ENCODE data around the gene CKLF.
"Not testable (repeated sequence)": the region's sequence is repeated elsewhere in the genome, so short reads cannot be mapped to it uniquely, and the experiment has no call there.

The CKLF gene

DNA sequence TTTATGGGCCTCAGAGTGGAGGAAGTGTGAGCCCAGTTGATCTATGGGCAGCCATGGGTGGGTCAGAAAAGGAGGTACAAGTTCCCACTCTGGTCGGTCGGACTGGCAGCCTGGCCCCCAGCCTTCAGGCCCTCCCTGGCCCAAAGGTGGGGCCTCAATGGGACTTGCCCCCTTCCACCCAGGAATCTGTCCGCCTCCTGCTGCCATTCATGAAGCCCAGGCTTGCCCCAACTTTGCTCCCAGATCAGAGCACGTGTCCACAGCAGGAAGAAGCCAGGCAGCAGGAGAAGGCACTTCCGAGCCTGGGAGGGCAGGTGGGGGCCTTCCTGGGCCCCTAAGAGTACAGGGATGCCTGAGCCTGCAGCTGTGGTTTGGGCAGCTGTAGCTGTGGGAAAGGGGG is 49.1 kb downstream of the CKLF start:
- no peak for DNase-seq

DNA sequence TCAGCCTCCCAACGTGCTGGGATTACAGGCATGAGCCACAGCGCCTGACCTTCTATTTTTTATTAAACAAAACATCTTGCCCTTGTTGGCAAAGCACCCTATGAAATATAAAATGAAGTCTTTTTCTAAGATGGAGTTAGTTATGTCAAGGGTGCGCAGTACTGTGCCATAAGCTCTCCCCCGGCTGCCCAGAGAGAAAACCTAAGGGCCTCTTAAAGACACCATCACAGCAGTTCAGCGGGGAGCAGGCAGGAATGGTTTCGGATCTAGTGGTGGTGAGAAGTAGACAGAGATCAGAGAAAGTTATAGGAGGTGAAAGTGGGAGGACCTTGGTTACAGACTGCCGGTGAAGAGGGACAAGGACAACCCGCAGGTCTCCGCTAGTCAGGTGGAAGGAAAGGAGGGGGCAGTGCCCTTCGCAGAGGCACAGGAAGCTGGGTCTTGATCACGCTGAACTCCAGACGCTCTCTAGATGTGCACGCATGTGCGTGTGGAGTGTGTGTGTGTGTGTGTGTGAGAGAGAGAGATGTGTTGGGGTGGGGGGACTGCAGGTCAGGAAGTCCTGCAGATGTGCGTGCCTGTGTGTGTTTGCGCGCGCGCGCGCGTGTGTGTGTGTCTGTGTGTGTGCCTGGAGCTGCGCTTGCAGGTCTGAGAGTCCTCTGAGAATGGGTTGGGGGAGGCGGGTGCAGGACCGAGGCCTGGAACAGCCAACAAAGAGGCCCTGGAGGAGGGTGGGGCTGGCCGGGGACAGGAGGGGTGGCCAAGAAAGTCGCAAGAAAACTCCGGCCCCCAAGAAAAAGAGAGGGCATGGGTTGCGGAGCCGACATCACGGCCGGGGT is 51.4 kb downstream of the CKLF start:
- DNase-seq = peak; percentile 88

DNA sequence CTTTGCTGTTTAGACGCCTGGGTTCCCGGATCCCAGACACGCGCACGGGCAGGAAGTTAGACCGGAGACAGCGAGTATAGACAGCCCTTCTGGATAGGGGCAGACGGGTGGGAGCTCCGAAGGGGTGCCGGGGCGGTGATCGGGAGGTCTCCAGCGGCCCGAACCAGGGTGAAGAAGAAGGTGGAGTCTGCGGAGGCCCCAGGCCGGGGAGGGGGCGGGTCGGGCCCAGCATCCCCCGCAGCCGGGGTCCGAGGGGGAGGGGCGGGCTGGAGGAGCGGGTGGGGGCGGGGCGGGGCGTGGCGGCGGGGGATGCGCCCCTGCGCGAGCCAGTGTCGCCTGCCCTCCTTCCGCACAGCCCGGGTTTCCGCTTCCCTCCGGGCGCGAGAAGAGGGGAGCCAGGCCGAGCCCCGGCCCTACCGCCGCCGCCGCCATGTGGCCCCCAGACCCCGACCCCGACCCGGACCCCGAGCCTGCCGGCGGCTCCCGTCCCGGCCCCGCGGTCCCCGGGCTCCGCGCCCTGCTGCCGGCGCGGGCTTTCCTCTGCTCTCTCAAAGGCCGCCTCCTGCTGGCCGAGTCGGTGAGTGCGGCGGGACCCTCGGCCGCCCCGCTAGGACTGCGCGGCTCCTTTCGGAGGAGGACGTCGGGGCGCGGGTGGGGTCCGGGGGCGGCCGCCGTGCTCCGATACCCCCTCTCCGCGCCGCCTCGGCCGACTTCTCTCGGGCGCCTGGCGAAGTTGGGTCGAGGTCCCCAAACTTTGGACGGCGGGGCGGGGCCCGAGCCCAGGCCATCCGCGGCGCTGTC is 52.2 kb downstream of the CKLF start, which contains the start of gene CMTM3:
Gene CMTM3 (plus strand): TSS at position 329 of the 801 bp plus-strand sequence. CDS start 102 bp downstream, at position 431.
- DNase-seq = peak; percentile 89

DNA sequence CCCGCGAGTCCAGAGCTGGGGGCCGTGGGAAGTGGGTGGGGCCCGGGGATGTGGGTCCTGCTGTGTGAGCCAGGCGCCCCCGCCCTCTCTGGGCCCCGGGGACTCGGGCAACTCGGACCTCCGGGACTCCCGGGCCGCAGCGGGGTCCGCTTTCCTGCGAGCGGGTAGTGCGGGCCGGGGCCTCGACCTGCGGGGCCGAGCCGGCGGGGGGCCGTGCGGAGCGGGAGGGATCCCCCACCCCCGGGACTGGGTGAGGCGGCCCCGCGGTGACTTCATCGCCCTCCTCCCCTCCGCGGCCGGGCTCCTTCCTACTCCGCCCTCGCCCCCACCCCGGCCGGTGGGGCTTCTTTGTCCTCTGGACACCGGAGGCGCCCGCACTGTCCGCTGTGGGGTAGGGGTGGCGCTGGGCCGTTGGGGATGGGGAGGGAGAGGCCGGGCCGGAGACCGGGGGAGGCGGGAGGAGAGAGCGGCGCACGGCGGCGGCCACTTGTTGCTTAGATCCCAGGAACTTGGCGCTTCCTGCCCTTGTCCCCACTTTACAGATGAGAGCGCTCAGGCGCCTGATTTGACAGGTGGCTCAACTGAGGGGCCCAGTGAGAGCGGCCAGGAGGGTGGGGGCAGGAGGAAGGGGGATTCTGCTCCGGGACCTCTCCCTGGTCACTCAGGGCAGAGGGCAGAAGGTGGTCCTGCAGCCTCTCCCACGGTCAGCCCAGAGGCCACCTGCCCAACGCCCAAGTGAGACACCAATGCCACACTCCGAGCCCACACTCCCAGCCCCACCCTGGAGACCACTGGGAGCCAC is 53.0 kb downstream of the CKLF start:
- peak; percentile 78 for DNase-seq

DNA sequence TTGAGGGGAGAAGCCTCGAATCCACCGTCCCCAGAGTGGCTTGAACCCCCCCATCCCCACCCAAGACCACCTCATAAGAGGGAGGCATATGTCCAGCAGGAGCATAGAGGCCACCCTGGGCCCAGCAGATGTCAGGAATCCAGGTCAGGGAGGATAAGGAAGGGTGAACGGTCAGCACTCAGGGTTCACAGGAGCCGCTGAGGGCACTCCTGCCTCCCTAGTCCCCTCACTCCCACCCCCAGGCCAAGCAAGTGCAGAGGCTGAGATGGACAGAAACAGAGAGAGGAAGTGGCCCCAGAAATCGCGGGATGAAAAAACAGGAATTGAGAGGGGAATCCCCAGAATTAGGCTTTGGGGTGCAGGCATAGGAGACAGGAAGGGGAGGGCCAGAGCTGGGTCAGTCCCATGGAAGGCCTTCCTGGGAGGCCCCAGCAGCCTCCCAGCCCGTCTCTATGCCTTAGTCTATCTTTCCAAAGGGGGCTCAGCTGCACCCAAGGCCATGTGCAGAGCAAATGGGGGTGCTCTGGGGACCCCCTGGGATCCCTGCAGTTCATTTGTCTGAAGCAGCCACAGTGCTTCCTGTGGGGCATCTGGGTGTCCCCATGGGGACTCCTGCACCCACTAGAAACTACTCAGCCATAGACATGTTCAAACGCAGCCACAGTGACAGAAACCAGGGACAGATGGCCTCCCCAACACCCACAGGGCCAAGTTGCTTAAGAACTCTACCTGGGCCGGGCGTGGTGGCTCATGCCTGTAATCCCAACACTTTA is 53.8 kb downstream of the CKLF start:
- DNase-seq = no peak

DNA sequence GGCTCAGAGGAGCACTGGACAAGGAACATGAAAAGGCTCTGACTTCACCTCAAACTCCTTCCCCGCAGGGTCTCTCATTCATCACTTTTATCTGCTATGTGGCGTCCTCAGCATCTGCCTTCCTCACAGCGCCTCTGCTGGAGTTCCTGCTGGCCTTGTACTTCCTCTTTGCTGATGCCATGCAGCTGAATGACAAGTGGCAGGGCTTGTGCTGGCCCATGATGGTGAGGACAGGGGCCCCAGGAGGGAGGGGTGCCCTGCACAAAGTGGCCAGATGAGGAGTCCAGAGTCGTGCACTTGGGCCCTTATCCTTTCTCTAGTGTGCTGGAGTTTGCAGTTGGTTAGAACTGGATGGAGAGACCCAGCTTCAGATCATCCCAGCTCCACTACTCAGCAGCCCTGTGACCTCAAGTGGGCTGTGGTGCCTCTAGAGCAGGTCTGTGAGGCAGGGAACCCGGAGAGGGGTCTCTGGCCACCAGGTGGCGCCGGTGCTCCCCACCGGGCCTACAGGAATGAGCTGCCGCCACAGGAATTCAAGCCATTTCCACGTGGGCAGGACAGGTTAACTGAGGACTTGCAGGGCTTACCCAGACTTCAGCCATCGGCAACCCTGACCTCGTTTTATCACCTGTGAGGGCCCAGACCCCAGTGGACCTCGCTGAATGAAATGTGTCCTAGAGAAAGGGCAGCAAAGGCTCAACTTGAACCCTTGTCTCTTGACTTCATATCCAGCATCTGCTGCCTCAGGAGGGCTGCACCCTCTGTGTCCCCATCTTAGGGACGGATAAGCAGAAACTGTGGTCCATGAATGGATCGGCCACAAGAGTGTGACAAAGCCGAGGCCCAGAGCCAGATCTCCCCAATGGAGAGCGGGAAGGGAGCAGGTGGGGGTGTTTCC is 56.1 kb downstream of the CKLF start:
- peak; percentile 88 for DNase-seq

DNA sequence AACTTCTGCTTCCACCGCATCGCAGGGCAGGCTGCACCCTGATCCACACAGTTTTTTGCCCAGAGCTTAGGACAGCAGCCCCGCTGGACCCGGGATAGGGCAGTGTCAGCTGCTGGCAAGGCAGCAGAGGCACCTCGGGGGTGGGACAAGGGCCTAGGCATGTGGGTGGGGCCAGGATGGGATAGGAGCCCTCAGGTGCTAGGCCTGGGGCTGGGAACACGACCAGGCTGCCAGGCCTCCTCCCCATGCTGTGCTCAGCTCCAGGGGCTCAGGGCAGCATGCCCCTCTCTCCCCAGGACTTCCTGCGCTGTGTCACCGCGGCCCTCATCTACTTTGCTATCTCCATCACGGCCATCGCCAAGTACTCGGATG is 56.7 kb downstream of the CKLF start:
- DNase-seq = no peak

DNA sequence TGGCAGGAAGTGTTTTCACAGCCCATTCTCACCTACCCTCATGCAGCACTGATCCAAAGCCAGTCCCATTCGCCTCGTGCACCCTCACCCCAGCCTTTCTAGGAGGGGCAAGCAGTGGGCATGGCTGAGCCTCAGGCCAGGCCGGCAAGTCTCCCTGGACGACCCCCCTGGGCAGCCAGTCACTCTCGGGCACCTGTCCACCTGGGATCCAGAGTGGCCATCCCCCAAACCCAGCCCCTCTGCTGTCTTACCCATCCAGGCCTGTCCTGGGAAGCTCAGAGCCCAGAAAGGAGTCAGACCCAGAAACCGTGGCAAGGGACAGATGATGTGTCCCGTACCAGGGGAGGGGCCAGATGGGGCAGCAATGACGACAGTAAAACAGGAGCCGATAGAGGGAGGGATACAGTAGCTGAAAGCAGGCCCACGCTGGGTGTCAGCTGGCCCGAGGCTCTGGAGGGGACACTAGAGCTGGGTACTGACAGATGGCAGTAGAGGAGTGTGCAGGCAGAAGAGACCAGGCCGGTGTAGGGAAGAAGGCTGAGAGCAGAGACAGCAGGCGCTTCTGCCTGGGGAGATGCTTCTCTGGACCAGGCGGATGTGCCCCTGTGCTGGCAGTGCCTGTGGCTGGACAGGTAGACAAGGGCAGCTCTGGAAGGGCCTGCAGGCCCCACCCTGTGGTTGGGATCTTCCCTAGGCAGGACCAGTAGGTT is 57.9 kb downstream of the CKLF start:
- no peak for DNase-seq

DNA sequence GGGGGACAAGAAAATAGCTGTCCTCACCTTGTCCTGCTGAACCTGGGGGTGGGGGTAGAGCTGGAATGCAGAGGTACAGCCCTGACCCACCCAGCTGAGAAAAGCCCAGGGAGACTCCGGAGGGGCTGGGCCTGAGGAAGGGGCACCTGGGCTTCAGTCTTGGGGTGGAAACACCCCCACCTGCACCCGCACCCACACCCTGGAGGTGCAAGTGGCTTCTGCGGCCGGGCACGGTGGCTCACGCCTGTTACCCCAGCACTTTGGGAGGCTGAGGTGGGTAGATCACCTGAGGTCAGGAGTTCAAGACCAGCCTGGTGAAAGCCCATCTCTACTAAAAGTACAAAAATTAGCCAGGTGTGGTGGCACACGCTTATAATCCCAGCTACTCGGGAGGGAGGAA is 59.5 kb downstream of the CKLF start:
- not testable (repeated sequence) for DNase-seq

DNA sequence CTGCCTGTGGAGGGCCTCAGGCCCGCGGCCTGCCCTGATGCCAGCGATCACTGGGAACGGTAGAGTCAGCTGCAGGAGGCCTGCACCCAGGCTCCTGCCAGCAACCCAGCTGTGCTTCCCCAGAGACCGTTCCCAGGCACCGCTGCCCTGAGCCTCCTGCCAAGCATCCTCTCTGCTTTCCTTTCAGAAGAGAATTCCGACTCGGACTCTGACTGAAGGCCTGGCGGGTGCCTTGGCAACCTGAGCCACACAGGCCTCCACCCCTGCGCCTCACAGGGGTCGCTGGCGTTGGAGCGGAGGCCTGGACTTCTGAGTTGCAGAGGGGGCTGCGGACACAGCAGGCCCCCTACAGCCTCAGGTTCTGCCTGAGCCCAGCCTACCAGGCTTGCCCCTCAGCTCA is 60.0 kb downstream of the CKLF start:
- DNase-seq = no peak

DNA sequence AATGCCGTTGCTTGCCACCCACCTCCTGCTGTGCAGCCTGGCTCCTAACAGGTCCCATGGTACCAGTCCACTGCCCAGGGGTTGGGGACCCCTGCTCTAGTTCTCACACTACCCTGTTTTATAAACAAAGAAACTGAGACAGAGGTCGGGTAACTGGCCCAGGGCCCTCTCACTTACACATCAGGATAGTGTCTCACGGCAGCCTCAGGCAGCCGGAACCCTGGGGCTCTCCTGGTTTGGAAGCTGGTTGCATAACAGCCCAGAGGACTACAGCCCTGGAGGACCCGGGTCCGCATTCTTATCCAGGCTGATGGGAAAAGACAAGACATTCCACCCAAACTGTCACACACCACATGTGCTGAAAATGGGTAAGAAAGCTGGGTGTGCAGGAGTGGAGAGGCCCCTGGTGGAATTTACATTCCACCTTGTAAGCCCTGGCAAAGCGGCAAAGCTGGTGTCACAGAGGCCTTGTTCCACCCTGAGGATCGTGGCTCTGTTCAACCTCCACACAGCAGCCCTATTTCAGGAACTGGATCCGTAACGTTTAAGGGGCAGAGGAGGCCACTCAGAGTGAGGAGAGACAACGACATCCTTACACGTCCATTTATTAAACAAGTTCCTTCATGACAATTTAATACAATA is 61.9 kb downstream of the CKLF start:
- no peak for DNase-seq
